GM19043 (cell line): ENCODE results near the gene KCNC4.
A peak's percentile ranks its signal among the peaks of the same experiment; 100 is the strongest.

Experiments
- ATAC-seq: cut with Tn5 transposase; IDR thresholded peaks from one replicate; pipeline ENCODE4 v1.9.1; 2021; ENCODE audit warnings: low read depth; ENCODE audit not compliant: unreplicated experiment

KCNC4 gene

GRCh38 chr1:110210604-110211495 lies 736 bp downstream of the KCNC4 start:
- peak; percentile 5 for ATAC-seq

GRCh38 chr1:110211496-110212168 lies 1.5 kb downstream of the KCNC4 start:
- no peak for ATAC-seq

GRCh38 chr1:110212169-110213142 lies 2.3 kb downstream of the KCNC4 start:
- ATAC-seq, result no peak

GRCh38 chr1:110213143-110213540 lies 3.0 kb downstream of the KCNC4 start:
- no peak for ATAC-seq

- no peak for ATAC-seq
Measured at GRCh38 chr1:110214454-110215404, 4.6 kb downstream of the KCNC4 start.

GRCh38 chr1:110215621-110216515 lies 5.8 kb downstream of the KCNC4 start:
- no peak for ATAC-seq

- ATAC-seq, result no peak
Measured at GRCh38 chr1:110216844-110217444, 6.8 kb downstream of the KCNC4 start.

GRCh38 chr1:110218137-110218536 lies 8.0 kb downstream of the KCNC4 start:
- ATAC-seq, result no peak

GRCh38 chr1:110218739-110219138 lies 8.6 kb downstream of the KCNC4 start:
- ATAC-seq, result no peak

- no peak for ATAC-seq
Measured at GRCh38 chr1:110220324-110220723, 10.2 kb downstream of the KCNC4 start.

GRCh38 chr1:110221119-110221518 lies 11.0 kb downstream of the KCNC4 start:
- ATAC-seq, result no peak

GRCh38 chr1:110223127-110223526 lies 13.0 kb downstream of the KCNC4 start:
- no peak for ATAC-seq

GRCh38 chr1:110223581-110223980 lies 13.5 kb downstream of the KCNC4 start:
- no peak for ATAC-seq

GRCh38 chr1:110224240-110224995 lies 14.3 kb downstream of the KCNC4 start:
- no peak for ATAC-seq

- no peak for ATAC-seq
Measured at GRCh38 chr1:110225212-110225611, 15.1 kb downstream of the KCNC4 start.

- no peak for ATAC-seq
Measured at GRCh38 chr1:110225756-110226404, 15.8 kb downstream of the KCNC4 start.

GRCh38 chr1:110227774-110228173 lies 17.7 kb downstream of the KCNC4 start:
- ATAC-seq, result no peak
